HL-60 (cell line): ENCODE data around the gene GALNT9.

Experiments
- TF ChIP-seq, protein P1 (sequence below): IDR thresholded peaks from one replicate; pipeline ENCODE4 v1.5.1; 2011; ENCODE audit warnings: low read length, control low read depth, inconsistent platforms; ENCODE audit not compliant: insufficient read depth
- TF ChIP-seq, protein P2 (sequence below): IDR thresholded peaks from 2 replicates; pipeline ENCODE4 v1.6.1; 2012; ENCODE audit warnings: low read depth; ENCODE audit not compliant: insufficient replicate concordance

DNA sequence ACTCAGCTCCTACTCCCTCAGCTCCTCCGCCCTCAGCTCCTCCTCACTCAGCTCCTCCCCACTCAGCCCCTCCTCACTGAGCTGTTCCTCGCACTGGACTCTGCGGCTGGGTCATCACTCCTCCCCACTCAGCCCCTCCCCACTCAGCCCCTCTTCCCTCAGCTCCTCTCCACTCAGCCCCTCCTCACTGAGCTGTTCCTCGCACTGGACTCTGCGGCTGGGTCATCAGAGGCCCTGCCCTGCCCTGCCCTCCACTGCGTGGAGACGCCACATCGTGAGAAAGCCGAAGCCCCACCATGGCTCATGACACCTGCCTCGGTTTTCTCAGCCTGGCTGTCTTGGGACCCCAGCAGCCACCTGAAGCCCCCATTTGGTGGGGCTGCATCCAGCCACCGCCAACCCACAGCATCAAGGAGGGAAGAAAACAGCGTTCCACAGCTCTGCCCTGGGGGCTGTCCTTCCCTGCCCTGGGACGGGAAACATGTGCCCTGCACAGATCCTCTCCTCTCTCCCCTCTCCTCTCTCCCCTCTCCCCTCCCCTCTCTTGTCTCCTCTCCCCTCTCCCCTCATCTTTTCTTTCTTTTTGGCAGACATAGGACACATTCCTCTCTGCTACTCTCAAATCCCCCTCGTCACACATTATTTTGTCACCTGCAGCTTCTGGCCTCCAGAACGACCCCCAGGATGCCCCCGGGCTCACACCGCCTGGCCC is 167.4 kb downstream of the GALNT9 start:
- TF ChIP-seq, protein P1, sequence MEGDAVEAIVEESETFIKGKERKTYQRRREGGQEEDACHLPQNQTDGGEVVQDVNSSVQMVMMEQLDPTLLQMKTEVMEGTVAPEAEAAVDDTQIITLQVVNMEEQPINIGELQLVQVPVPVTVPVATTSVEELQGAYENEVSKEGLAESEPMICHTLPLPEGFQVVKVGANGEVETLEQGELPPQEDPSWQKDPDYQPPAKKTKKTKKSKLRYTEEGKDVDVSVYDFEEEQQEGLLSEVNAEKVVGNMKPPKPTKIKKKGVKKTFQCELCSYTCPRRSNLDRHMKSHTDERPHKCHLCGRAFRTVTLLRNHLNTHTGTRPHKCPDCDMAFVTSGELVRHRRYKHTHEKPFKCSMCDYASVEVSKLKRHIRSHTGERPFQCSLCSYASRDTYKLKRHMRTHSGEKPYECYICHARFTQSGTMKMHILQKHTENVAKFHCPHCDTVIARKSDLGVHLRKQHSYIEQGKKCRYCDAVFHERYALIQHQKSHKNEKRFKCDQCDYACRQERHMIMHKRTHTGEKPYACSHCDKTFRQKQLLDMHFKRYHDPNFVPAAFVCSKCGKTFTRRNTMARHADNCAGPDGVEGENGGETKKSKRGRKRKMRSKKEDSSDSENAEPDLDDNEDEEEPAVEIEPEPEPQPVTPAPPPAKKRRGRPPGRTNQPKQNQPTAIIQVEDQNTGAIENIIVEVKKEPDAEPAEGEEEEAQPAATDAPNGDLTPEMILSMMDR = no peak
- TF ChIP-seq, protein P2, sequence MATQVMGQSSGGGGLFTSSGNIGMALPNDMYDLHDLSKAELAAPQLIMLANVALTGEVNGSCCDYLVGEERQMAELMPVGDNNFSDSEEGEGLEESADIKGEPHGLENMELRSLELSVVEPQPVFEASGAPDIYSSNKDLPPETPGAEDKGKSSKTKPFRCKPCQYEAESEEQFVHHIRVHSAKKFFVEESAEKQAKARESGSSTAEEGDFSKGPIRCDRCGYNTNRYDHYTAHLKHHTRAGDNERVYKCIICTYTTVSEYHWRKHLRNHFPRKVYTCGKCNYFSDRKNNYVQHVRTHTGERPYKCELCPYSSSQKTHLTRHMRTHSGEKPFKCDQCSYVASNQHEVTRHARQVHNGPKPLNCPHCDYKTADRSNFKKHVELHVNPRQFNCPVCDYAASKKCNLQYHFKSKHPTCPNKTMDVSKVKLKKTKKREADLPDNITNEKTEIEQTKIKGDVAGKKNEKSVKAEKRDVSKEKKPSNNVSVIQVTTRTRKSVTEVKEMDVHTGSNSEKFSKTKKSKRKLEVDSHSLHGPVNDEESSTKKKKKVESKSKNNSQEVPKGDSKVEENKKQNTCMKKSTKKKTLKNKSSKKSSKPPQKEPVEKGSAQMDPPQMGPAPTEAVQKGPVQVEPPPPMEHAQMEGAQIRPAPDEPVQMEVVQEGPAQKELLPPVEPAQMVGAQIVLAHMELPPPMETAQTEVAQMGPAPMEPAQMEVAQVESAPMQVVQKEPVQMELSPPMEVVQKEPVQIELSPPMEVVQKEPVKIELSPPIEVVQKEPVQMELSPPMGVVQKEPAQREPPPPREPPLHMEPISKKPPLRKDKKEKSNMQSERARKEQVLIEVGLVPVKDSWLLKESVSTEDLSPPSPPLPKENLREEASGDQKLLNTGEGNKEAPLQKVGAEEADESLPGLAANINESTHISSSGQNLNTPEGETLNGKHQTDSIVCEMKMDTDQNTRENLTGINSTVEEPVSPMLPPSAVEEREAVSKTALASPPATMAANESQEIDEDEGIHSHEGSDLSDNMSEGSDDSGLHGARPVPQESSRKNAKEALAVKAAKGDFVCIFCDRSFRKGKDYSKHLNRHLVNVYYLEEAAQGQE = no peak
